ENCODE results near the gene NCS1. TPM values are rescaled to one million over a fixed set of nuclear protein-coding genes. Genes with fewer than 3 reads are reported as not detected.

NCS1 gene
- total and polyA plus RNA-seq, 9 of the 15 experiments (the other 6 are each of a cell fraction or from before 2014, with no cell fraction given): 0.28 to 27.0 (median 9.6) TPM

- peak overlapping the region in 1 of 2 experiments; percentile 71; a peak in 2 of 4 replicates for H3K9ac ChIP-seq (ENCODE audit: insufficient read depth in 1 of 2, low read depth in 2 of 2, low read length in 2 of 2)
- H3K4me2 ChIP-seq (ENCODE audit: insufficient read depth, low read length): no peak overlapping the region
- H3K4me3 ChIP-seq: no peak overlapping the region
- ATAC-seq (0 out of 3 replicates have a peak, but pooled peaks have one; percentile 4), FAIRE-seq (no peak), DNase-seq (ENCODE audit: extremely low read depth in 1 of 4, low spot score in 3 of 4) (no peak)
- H3K79me2 ChIP-seq (ENCODE audit: control insufficient read depth, insufficient read depth, low read length): no peaks in the 10 kb centered on the region
- in situ Hi-C loops (cut with MboI): loop anchor here (5.0 kb wide), 1 partner anchor 127 kb away; no protein-coding TSS in a partner anchor
- H3K27me3 ChIP-seq (ENCODE audit: control insufficient read depth in 2 of 2, insufficient read depth in 2 of 2, low read length in 2 of 2): no peaks in the 10 kb centered on the region
- peak overlapping the region; percentile 96 for H2AFZ ChIP-seq (ENCODE audit: low read depth, low read length)
- 0 out of 2 replicates have a peak, but pooled peaks cover 4% of the 10 kb centered on the region for H4K20me1 ChIP-seq (replicated peaks; ENCODE audit: control insufficient read depth, insufficient read depth, low read length)
- CTCF ChIA-PET (ENCODE audit: low intra/inter-chr PET ratio): no interaction called here
- H3K9me3 ChIP-seq (replicated peaks; ENCODE audit: control insufficient read depth, insufficient read depth, low read depth, low read length): no peaks in the 10 kb centered on the region; the same call in 1 of the 2 replicates
- no peaks in the 10 kb centered on the region for H3K36me3 ChIP-seq (ENCODE audit: control insufficient read depth, insufficient read depth, low read length)
- peaks cover 27 to 39% of the 10 kb centered on the region in 2 experiments for H3K4me1 ChIP-seq (replicated peaks in 1 of 2; ENCODE audit: control insufficient read depth in 2 of 2, insufficient read depth in 2 of 2, low read length in 2 of 2)
- 35% methylated on average over 9 of the region's 9 CpGs for WGBS (ENCODE audit: insufficient coverage, low coverage, missing lambda C conversion rate)
- BruUV-seq (replicated peaks): no TSS peak
- intact Hi-C loops (cut with micrococcal nuclease): loop anchor here (10.0 kb wide), 1 partner anchor 105 kb away; no protein-coding TSS in a partner anchor
- POLR2A ChIA-PET: interaction anchor here (0.5 to 0.9 kb wide), 4 partner anchors 10 to 61 kb away, joined by 3 to 4 read pairs (median 4); no protein-coding TSS in a partner anchor
- no peak overlapping the region for H3K27ac ChIP-seq (ENCODE audit: extremely low read depth, low read depth, low read length)
- TF ChIP-seq NCOA1 (IDR thresholded peaks at IDR 0.05; ENCODE audit: low read depth) (no peak), KDM1A (IDR thresholded peaks at IDR 0.05) (peak in 1 of 2 experiments; percentile 42; a peak in 2 of 4 replicates)
- H3K9me1 ChIP-seq (ENCODE audit: control insufficient read depth, insufficient read depth, low read length): no peaks in the 10 kb centered on the region
Measured at GRCh38 chr9:130239741-130240241, 67.6 kb downstream of the NCS1 start.

- H3K9me1 ChIP-seq (ENCODE audit: control insufficient read depth, insufficient read depth, low read length): no peaks in the 10 kb centered on the region
- peak overlapping the region; percentile 96 for H2AFZ ChIP-seq (ENCODE audit: low read depth, low read length)
- peak; percentile 91 for ATAC-seq
- H3K36me3 ChIP-seq (ENCODE audit: control insufficient read depth, insufficient read depth, low read length): no peaks in the 10 kb centered on the region
- H3K79me2 ChIP-seq (ENCODE audit: control insufficient read depth, insufficient read depth, low read length): no peaks in the 10 kb centered on the region
- no TSS peak for BruUV-seq (replicated peaks)
- no peaks in the 10 kb centered on the region; the same call in 1 of the 2 replicates for H3K9me3 ChIP-seq (replicated peaks; ENCODE audit: control insufficient read depth, insufficient read depth, low read depth, low read length)
- no peak overlapping the region for H3K4me3 ChIP-seq
- H3K27me3 ChIP-seq (ENCODE audit: control insufficient read depth in 2 of 2, insufficient read depth in 2 of 2, low read length in 2 of 2): no peaks in the 10 kb centered on the region
- in situ Hi-C loops (cut with MboI) (no loop called here), intact Hi-C loops (cut with micrococcal nuclease) (loop anchor here (10.0 kb wide), 1 partner anchor 104 kb away; no protein-coding TSS in a partner anchor)
- H4K20me1 ChIP-seq (replicated peaks; ENCODE audit: control insufficient read depth, insufficient read depth, low read length): 0 out of 2 replicates have a peak, but pooled peaks cover 3% of the 10 kb centered on the region
- H3K4me1 ChIP-seq (replicated peaks in 1 of 2; ENCODE audit: control insufficient read depth in 2 of 2, insufficient read depth in 2 of 2, low read length in 2 of 2): peaks cover 27 to 34% of the 10 kb centered on the region in 2 experiments
- peak; percentile 99 for FAIRE-seq
- no peak overlapping the region for H3K9ac ChIP-seq (ENCODE audit: insufficient read depth in 1 of 2, low read depth in 2 of 2, low read length in 2 of 2)
- CTCF ChIA-PET (ENCODE audit: low intra/inter-chr PET ratio): interaction anchor here (0.6 to 1.0 kb wide), 2 partner anchors 134 to 156 kb away, joined by 3 read pairs; no protein-coding TSS in a partner anchor
- H3K27ac ChIP-seq (ENCODE audit: extremely low read depth, low read depth, low read length): no peak overlapping the region
- peak; percentile 75 to 86 (median 76) for DNase-seq (ENCODE audit: extremely low read depth in 1 of 4, low spot score in 3 of 4)
- H3K4me2 ChIP-seq (ENCODE audit: insufficient read depth, low read length): peak overlapping the region; percentile 28; the same call in 1 of the 2 replicates
- WGBS (ENCODE audit: insufficient coverage, low coverage, missing lambda C conversion rate): 50% methylated on average over 4 of the region's 5 CpGs
- POLR2A ChIA-PET: interaction anchor here (0.5 to 0.9 kb wide), 3 partner anchors 11 to 62 kb away, joined by 4 read pairs; no protein-coding TSS in a partner anchor
- peak; percentile 54 for TF ChIP-seq PHF20 (IDR thresholded peaks at IDR 0.05; ENCODE audit: partially characterized antibody)
- TF ChIP-seq HMBOX1 (IDR thresholded peaks at IDR 0.05): no peak
- no peak for TF ChIP-seq ZNF124 (CRISPR knock-in tag; IDR thresholded peaks at IDR 0.05)
- TF ChIP-seq MCM3 (IDR thresholded peaks at IDR 0.05): no peak
- peak in 1 of 2 experiments; percentile 49; a peak in 1 of 4 replicates for TF ChIP-seq FOXK2 (conservative IDR thresholded peaks at IDR 0.05 in 1 of 2, IDR thresholded peaks at IDR 0.05 in 1 of 2; ENCODE audit: low read depth in 2 of 2)
- peak; percentile 70 for TF ChIP-seq CBFA2T2 (conservative IDR thresholded peaks at IDR 0.05)
- peak; percentile 89 for TF ChIP-seq ELF1 (tag; IDR thresholded peaks at IDR 0.05)
- TF ChIP-seq HCFC1 (IDR thresholded peaks at IDR 0.05; ENCODE audit: low read depth, low read length): peak; percentile 95
- peak; percentile 83 to 84 for TF ChIP-seq SIX5 (IDR thresholded peaks at IDR 0.05; ENCODE audit: borderline replicate concordance in 1 of 2, insufficient read depth in 1 of 2, low read depth in 1 of 2, low read length in 2 of 2)
- no peak for TF ChIP-seq PTRF (tag; IDR thresholded peaks at IDR 0.05)
- peak; percentile 95 for TF ChIP-seq RAD51 (IDR thresholded peaks at IDR 0.05; ENCODE audit: borderline replicate concordance, low read depth)
Measured at GRCh38 chr9:130240410-130241197, 68.4 kb downstream of the NCS1 start.

Data from K562 (cell line).